COLO668 (cell line): ENCODE measurements around the gene AGXT.

Experiments used
- DNase-seq: peaks from one replicate; lab custom pipeline; 2025; ENCODE audit not compliant: unreplicated experiment; lab: John Stamatoyannopoulos, UW

AGXT gene

DNA sequence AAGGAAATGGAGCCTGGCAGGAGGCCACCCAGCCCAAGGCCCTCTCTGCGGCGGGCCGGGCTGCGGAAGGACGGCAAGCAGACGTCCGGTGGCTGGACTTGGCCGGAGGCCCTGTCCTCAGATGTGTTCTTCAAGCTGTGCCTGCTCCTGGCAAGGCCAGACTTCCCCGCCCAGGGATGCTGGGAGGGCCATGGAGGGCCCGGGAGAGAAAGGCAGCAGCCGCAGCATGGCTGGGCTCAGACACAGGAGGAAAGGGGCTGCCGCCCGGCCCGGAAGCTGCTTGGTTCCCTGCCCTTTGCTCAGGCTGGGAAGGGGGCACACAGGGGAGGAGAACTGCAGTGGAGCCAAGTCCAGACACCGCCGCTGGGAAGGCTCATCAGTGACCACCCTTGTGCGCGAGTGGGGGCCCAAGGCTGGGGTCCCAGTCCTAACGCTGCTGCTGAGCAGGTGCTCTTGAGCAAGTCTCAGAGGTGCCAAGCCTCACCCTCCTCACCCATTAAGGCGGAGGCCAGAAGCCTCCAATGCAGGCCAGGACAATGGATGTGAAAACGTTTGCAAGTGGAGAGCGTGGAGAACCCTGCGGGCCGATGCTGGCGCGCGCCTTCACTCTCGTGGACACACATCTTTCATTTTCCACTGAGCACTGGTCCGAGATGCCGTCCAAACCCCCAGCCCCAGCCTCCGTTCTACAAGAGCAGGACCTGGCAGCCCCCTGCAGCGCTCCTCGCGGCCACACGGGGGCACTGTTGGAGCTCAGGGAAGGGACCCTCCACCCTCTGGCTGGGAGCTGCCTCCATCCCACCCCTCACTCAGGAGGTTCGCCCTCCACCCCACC is 45.4 kb downstream of the AGXT start:
- peak; percentile 56 for DNase-seq

DNA sequence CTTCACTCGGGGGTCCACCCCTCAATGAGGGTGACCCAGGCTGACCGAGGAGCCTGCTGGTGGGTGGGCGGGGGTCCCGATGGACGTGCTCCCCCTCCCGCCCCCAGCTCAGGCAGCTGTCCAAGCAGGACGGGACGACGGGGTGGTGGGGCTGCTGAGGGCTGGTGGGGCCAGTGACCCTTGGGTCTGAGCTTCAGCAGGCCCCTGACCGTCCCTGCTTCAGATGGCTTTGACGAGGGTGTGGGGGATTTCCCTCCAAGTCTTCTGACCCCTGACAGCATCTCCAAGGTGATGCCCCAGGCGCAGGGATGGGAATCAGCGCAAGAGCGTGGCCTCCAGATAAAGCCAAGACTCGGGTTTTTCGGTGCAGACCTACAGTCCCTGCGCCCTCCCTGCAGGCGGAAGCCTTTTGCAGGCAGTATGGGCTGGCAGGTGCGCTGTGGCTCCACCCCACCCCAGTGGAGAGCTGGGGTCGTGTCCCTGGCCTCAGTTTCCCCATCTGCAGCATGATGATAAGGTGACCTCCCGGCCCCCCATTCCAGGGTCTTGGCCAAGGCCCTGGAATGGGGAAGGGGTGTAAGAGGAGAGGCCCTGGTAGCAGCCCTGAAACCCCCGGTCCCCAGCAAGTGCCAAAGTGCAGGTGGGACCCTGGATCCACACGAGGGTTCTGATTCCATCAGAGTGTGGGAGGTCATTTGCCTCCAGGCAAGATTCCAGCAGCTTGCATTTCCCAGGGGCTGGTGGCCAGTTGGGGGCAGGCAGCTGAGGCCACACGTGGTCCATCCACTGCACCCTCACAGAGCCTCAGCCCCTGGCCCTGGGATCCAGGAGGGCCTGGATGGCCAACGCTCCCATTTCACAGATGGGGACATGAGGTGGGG is 46.3 kb downstream of the AGXT start:
- no peak for DNase-seq

- no peak for DNase-seq
Measured at GRCh38 chr2:240915526-240916341, 47.1 kb downstream of the AGXT start.

GRCh38 chr2:240916571-240917008 is 48.0 kb downstream of the AGXT start:
- DNase-seq = peak; percentile 19

DNA sequence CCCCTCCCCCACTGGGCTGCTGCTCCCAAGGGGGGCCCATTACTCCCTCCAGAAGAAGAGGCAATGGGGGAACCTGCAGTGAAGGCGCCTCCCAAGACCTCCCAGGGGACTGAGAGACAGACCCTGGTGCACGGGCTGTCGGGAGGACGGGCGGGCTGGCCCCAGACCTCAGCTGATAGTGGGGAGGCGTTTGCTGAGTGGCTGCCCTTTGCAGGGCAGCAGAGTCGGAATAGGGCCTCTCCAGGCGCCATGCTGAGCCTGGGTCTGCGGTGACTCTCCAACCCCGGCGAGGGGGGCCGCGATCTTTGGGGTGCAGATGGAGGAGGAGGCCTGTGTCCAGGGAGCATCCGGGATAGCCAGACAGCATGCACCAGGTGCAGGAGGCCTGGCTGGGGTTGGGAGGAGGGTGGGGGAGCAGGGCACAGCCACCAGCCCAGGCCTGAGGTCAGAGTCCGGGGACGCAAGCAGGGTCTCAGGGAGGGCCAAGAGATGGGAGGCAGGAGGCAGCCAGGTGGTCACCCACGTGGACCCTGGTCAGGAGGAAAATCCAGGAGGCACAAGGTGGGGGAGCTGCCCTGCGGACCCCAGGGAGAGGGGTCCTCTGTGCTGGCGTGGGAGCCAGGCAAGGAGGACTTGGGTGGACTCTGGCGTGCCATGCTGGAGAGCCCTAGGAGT is 48.5 kb downstream of the AGXT start:
- no peak for DNase-seq

GRCh38 chr2:240917684-240918257 is 49.1 kb downstream of the AGXT start:
- no peak for DNase-seq

DNA sequence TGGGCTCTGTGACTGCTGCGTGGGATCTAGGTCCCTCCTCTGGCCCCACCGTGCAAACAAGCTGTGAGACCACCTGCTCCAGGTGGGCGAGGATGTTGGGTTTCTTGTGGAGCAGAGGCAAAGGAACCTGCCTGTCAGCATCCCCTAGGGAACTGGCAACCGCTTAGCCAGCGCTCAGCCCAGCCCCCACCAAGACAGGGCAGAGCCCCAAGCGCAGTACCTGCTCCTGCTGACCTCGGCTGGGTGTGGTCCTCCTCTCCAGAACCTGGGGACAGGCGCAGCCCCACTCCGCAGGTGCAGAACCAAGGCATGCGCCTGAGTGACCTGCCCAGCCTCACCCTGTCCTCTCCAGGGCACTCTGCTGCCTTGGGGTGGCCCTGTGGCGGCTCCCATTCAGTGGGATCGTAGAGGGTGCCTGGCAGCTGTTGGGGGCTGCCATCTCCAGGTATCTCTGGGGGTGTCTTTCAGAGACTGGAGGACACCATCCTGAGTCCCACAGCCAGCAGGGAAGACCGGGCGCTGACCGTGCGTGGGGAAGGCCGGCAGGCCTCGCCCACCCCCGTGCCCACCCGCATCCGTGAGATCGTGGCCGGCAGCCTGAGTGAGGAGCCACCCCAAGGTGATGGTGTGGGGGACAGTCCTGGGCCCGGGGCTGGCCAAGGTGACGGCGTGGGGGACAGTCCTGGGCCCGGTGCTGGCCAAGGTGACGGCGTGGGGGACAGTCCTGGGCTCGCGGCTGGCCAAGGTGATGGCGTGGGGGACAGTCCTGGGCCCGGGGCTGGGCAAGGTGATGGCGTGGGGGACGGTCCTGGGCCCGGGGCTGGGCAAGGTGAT is 49.9 kb downstream of the AGXT start:
- no peak for DNase-seq

GRCh38 chr2:240919161-240919781 is 50.6 kb downstream of the AGXT start:
- DNase-seq = no peak

GRCh38 chr2:240919786-240920782 is 51.5 kb downstream of the AGXT start:
- DNase-seq = no peak

DNA sequence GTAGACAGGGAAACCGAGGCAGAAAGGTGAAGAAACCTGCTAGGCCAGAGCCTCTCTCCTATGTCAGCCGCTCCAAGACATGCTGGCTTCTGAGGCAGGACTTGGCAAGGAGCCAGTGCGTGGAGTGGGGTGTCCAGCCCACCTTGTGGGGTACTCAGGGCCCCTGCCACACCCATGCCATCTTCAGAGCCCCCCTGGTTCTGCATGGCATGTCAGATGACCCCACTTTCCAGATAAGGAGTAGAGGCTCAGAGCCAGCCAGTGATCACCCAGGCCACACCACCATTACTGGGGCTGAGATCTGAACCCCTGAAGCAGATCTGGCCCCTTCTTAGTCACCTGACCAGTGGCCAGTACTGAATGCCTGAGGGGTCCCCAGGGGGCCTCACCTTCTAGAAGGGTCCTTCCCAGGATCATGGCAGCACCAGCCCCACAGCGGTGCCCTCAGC is 52.2 kb downstream of the AGXT start:
- no peak for DNase-seq

- no peak for DNase-seq
Measured at GRCh38 chr2:240921311-240921994, 52.8 kb downstream of the AGXT start.

DNA sequence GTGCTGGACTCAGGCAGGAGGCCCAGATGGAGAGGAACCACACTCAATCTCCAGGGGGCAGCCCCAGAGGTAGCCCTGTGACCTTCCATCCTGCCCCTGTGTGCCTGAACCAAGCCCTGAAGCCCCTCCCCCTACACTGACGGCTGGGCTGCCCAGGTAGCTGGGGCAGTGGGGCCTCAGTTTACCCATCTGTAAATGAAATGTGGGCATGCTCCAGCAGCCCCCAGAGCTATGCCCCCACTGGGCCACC is 53.3 kb downstream of the AGXT start:
- DNase-seq = no peak

GRCh38 chr2:240922245-240922981 is 53.8 kb downstream of the AGXT start:
- no peak for DNase-seq

GRCh38 chr2:240922982-240923537 is 54.4 kb downstream of the AGXT start:
- DNase-seq = no peak

DNA sequence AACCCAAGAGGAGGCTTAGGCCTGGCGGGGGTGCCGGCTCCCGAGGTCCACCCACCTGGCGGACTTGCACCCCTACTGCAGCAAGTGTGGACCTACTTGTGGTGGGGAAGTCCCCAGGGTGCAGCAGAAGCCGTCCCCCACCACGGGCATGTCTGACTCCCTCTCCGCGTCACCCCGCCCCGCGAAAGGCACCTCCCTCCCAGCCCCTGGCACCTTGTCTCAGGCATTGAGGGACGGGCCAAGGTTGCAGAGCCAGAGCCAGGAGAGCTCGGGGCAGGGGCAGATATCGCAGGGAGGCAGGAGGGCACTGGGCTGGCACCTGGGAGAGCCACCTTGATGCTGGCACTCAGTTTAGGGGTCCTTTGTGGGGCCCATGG is 56.6 kb downstream of the AGXT start:
- no peak for DNase-seq
